HEK293 (cell line): ENCODE measurements around the gene STPG3.
A peak's percentile ranks its signal among the peaks of the same experiment; 100 is the strongest.

ENCODE experiments used
- CTCF ChIA-PET: fragments of 350-600 bp; formaldehyde crosslinking; extraction: SDS; loops from one replicate; lab custom pipeline; 2021; ENCODE audit warnings: antibody characterized with exemption; lab: Yijun Ruan, JAX
- POLR2A ChIA-PET: fragments of 300-600 bp; formaldehyde crosslinking; extraction: SDS; loops from one replicate; lab custom pipeline; 2020; ENCODE audit warnings: antibody characterized with exemption, inconsistent platforms; lab: Yijun Ruan, JAX
- H3K27ac ChIP-seq: fragments of 200-500 bp; sonication (Bioruptor generic); 2 replicates; pipeline ENCODE4 v1.5.1; 2014; ENCODE audit warnings: low read depth, low read length, control low read depth, inconsistent platforms; ENCODE audit errors: extremely low read depth
- H3K36me3 ChIP-seq, 2 experiments: fragments of 200-500 bp in 1 of 2; sonication (Bioruptor generic) in 1 of 2; 1 replicate in 1 of 2; 2 replicates in 1 of 2; pipeline ENCODE4 v1.5.1; 2014 to 2017; ENCODE audit warnings: inconsistent platforms in 2 of 2, low read length in 2 of 2; ENCODE audit not compliant: control insufficient read depth in 2 of 2, insufficient read depth in 1 of 2
- H3K4me1 ChIP-seq: fragments of 200-500 bp; sonication (Bioruptor generic); 2 replicates; pipeline ENCODE4 v1.5.1; 2014; ENCODE audit warnings: mild to moderate bottlenecking, low read length, inconsistent platforms; ENCODE audit not compliant: control insufficient read depth, insufficient read depth
- H3K4me3 ChIP-seq: 2 replicates; pipeline ENCODE4 v1.5.1; 2011; ENCODE audit warnings: low read depth, mild to moderate bottlenecking, control low read depth, low read length, moderate library complexity
- H3K9me3 ChIP-seq: fragments of 200-500 bp; sonication (Bioruptor generic); 2 replicates; pipeline ENCODE4 v1.5.1; 2014; ENCODE audit warnings: low read depth, low read length, inconsistent platforms; ENCODE audit not compliant: control insufficient read depth, insufficient read depth
- BCL11B ChIP-seq: fragments of 450-650 bp; formaldehyde crosslinking; IDR thresholded peaks from 2 replicates; pipeline ENCODE4 v1.5.1; 2016; ENCODE audit warnings: low read depth, missing biosample characterization, missing genetic modification characterization
- CTCF ChIP-seq: fragments of 450-650 bp; formaldehyde crosslinking; IDR thresholded peaks from 2 replicates; pipeline ENCODE4 v1.5.1; 2016; ENCODE audit warnings: missing biosample characterization, missing genetic modification characterization
- GLI2 ChIP-seq: fragments of 450-650 bp; formaldehyde crosslinking; IDR thresholded peaks from 2 replicates; pipeline ENCODE4; 2017; ENCODE audit warnings: missing biosample characterization, missing genetic modification characterization, low read depth, borderline replicate concordance
- GLIS2 ChIP-seq: fragments of 450-650 bp; formaldehyde crosslinking; IDR thresholded peaks from 2 replicates; pipeline ENCODE4 v1.5.1; 2016; ENCODE audit warnings: missing biosample characterization, missing genetic modification characterization
- KLF10 ChIP-seq: fragments of 450-650 bp; IDR thresholded peaks from 2 replicates; pipeline ENCODE4 v1.5.1; 2018; ENCODE audit warnings: missing biosample characterization, mild to moderate bottlenecking, missing genetic modification characterization
- KLF17 ChIP-seq: fragments of 450-650 bp; formaldehyde crosslinking; IDR thresholded peaks from 2 replicates; pipeline ENCODE4 v1.5.1; 2016; ENCODE audit warnings: missing biosample characterization, missing genetic modification characterization
- PRDM6 ChIP-seq: fragments of 450-650 bp; formaldehyde crosslinking; IDR thresholded peaks from 2 replicates; pipeline ENCODE4 v1.5.1; 2017; ENCODE audit warnings: missing biosample characterization, missing genetic modification characterization
- ZBTB48 ChIP-seq: fragments of 450-650 bp; formaldehyde crosslinking; IDR thresholded peaks from 2 replicates; pipeline ENCODE4 v1.5.1; 2016; ENCODE audit warnings: missing biosample characterization, missing genetic modification characterization
- ZNF10 ChIP-seq: fragments of 450-650 bp; formaldehyde crosslinking; IDR thresholded peaks from 2 replicates; pipeline ENCODE4 v1.5.1; 2017; ENCODE audit warnings: missing biosample characterization, missing genetic modification characterization
- ZNF114 ChIP-seq: fragments of 450-650 bp; formaldehyde crosslinking; IDR thresholded peaks from 2 replicates; pipeline ENCODE4 v1.5.0; 2017; ENCODE audit warnings: missing biosample characterization, missing genetic modification characterization
- ZNF19 ChIP-seq: fragments of 450-650 bp; formaldehyde crosslinking; IDR thresholded peaks from 2 replicates; pipeline ENCODE4; 2016; ENCODE audit warnings: missing biosample characterization, missing genetic modification characterization, low read depth
- ZNF211 ChIP-seq: fragments of 450-650 bp; formaldehyde crosslinking; IDR thresholded peaks from 2 replicates; pipeline ENCODE4 v1.5.1; 2016; ENCODE audit warnings: low read depth, missing biosample characterization, missing genetic modification characterization
- ZNF433 ChIP-seq: fragments of 450-650 bp; formaldehyde crosslinking; IDR thresholded peaks from 2 replicates; pipeline ENCODE4 v1.5.1; 2016; ENCODE audit warnings: missing biosample characterization, missing genetic modification characterization, low read depth
- ZNF488 ChIP-seq: fragments of 450-650 bp; formaldehyde crosslinking; IDR thresholded peaks from 2 replicates; pipeline ENCODE4 v1.5.1; 2016; ENCODE audit warnings: missing biosample characterization, missing genetic modification characterization
- ZNF518A ChIP-seq: fragments of 450-650 bp; formaldehyde crosslinking; conservative IDR thresholded peaks from 2 replicates; pipeline ENCODE4 v1.5.1; 2016; ENCODE audit warnings: low read depth, missing biosample characterization, missing genetic modification characterization
- ZNF529 ChIP-seq: fragments of 450-650 bp; formaldehyde crosslinking; IDR thresholded peaks from 2 replicates; pipeline ENCODE4 v1.5.1; 2017; ENCODE audit warnings: missing genetic modification characterization, missing biosample characterization; ENCODE audit not compliant: insufficient replicate concordance
- ZNF549 ChIP-seq: fragments of 450-650 bp; IDR thresholded peaks from 2 replicates; pipeline ENCODE4 v1.5.1; 2018; ENCODE audit warnings: missing biosample characterization, missing genetic modification characterization, mild to moderate bottlenecking, inconsistent platforms, moderate library complexity
- ZNF600 ChIP-seq: fragments of 450-650 bp; formaldehyde crosslinking; IDR thresholded peaks from 2 replicates; pipeline ENCODE4 v1.5.1; 2016; ENCODE audit warnings: missing biosample characterization, missing genetic modification characterization
- ZNF768 ChIP-seq: fragments of 450-650 bp; formaldehyde crosslinking; IDR thresholded peaks from 2 replicates; pipeline ENCODE4 v1.5.1; 2018; ENCODE audit warnings: missing biosample characterization, mild to moderate bottlenecking, missing genetic modification characterization
- ZNF777 ChIP-seq: fragments of 450-650 bp; formaldehyde crosslinking; IDR thresholded peaks from 2 replicates; pipeline ENCODE4 v1.5.1; 2017; ENCODE audit warnings: missing biosample characterization, missing genetic modification characterization, borderline replicate concordance
- ZNF837 ChIP-seq: fragments of 450-650 bp; formaldehyde crosslinking; IDR thresholded peaks from 2 replicates; pipeline ENCODE4 v1.5.1; 2016; ENCODE audit warnings: missing biosample characterization, missing genetic modification characterization
- ZSCAN16 ChIP-seq: fragments of 450-650 bp; formaldehyde crosslinking; IDR thresholded peaks from 2 replicates; pipeline ENCODE4 v1.5.1; 2016; ENCODE audit warnings: missing biosample characterization, missing genetic modification characterization
- ZSCAN23 ChIP-seq: fragments of 450-650 bp; formaldehyde crosslinking; IDR thresholded peaks from 2 replicates; pipeline ENCODE4 v1.5.1; 2016; ENCODE audit warnings: missing biosample characterization, missing genetic modification characterization
- ZSCAN5A ChIP-seq: fragments of 450-650 bp; formaldehyde crosslinking; IDR thresholded peaks from 2 replicates; pipeline ENCODE4 v1.5.1; 2016; ENCODE audit warnings: missing biosample characterization, missing genetic modification characterization

STPG3 gene

GRCh38 chr9:137235424-137236237, 15.5 kb upstream of the STPG3 start:
- peaks cover 3% of the 10 kb centered on the region; the same call in 1 of the 2 replicates for H3K4me1 ChIP-seq
- H3K36me3 ChIP-seq: peaks cover 0 to 7% of the 10 kb centered on the region in 2 experiments; a peak in 1 of 3 replicates
- H3K4me3 ChIP-seq: no peak overlapping the region
- CTCF ChIA-PET: interaction anchor here (0.5 to 3.4 kb wide), 33 partner anchors 8 to 458 kb away, joined by 3 to 45 read pairs (median 6); partner anchors contain the start of genes ANAPC2, CYSRT1, LRRC26 and NELFB
- H3K9me3 ChIP-seq: no peaks in the 10 kb centered on the region
- no peak overlapping the region for H3K27ac ChIP-seq
- POLR2A ChIA-PET: interaction anchor here (0.7 to 11.5 kb wide), 9 partner anchors 9 to 189 kb away, joined by 3 to 336 read pairs (median 10); partner anchors contain the start of genes CYSRT1, NELFB, RNF208 and RNF224
- TF ChIP-seq ZNF433 (tag by site-specific recombination) (no peak), ZNF211 (no peak), ZNF837 (tag by site-specific recombination) (no peak), KLF10 (tag by site-specific recombination) (no peak), GLIS2 (tag by site-specific recombination) (no peak), PRDM6 (tag by site-specific recombination) (no peak), ZNF19 (tag by site-specific recombination) (no peak), ZNF529 (tag by site-specific recombination) (no peak), ZNF600 (peak; percentile 80), ZNF777 (tag by site-specific recombination) (no peak), ZNF549 (tag by site-specific recombination) (no peak), ZBTB48 (no peak), ZNF114 (tag by site-specific recombination) (no peak), GLI2 (tag by site-specific recombination) (no peak), ZNF10 (tag by site-specific recombination) (no peak), ZNF518A (tag by site-specific recombination) (no peak), ZNF488 (tag by site-specific recombination) (no peak), KLF17 (tag by site-specific recombination) (no peak), ZSCAN5A (tag by site-specific recombination) (no peak), ZSCAN16 (tag by site-specific recombination) (no peak), CTCF (peak; percentile 60), BCL11B (tag by site-specific recombination) (0 out of 2 replicates have a peak, but pooled peaks have one; percentile 31), ZSCAN23 (no peak), ZNF768 (tag by site-specific recombination) (no peak)
